Nephron progenitor cell (in vitro differentiated cells): Measurements from ENCODE around the gene GDPGP1.
"Not testable (repeated sequence)": the region's sequence is repeated elsewhere in the genome, so short reads cannot be mapped to it uniquely, and the experiment has no call there.

Experiments
- DNase-seq: peaks from one replicate; pipeline ENCODE4 v3.0.0; 2021
- H3K27ac Mint-ChIP-seq: 2 replicates; pipeline ENCODE4 v1.8.0; 2021; ENCODE audit warnings: mild to moderate bottlenecking, moderate library complexity, mixed read lengths
- H3K27me3 Mint-ChIP-seq: 2 replicates; pipeline ENCODE4 v1.8.0; 2021; ENCODE audit warnings: mild to moderate bottlenecking, low read depth, mixed read lengths; ENCODE audit not compliant: poor library complexity
- H3K36me3 Mint-ChIP-seq: 2 replicates; pipeline ENCODE4 v1.8.0; 2021; ENCODE audit warnings: low read depth, mixed read lengths
- H3K4me1 Mint-ChIP-seq: 2 replicates; pipeline ENCODE4 v1.8.0; 2021; ENCODE audit warnings: mixed read lengths
- H3K4me3 Mint-ChIP-seq: 2 replicates; pipeline ENCODE4 v1.8.0; 2021; ENCODE audit warnings: mild to moderate bottlenecking, moderate library complexity, mixed read lengths
- H3K9me3 Mint-ChIP-seq: 2 replicates; pipeline ENCODE4 v1.8.0; 2021; ENCODE audit warnings: mild to moderate bottlenecking, moderate library complexity, mixed read lengths
- CTCF ChIP-seq: fragments of 200-600 bp; sonication (generic); IDR thresholded peaks from 2 replicates; pipeline ENCODE4 v1.5.0; 2021; ENCODE audit warnings: antibody characterized with exemption

The GDPGP1 gene

GRCh38 chr15:90234096-90234988 lies at the start of gene GDPGP1:
GDPGP1 (plus strand) TSS chr15:90234209; CDS start chr15:90240909, 6,700 bp downstream.
- no peak for DNase-seq
- H3K27ac Mint-ChIP-seq, result peak within 1 kb of the TSS; percentile 48
- peaks cover 22% of the 10 kb centered on the region for H3K36me3 Mint-ChIP-seq
- peaks cover 36% of the 10 kb centered on the region for H3K4me1 Mint-ChIP-seq
- peaks cover 7% of the 10 kb centered on the region for H3K27me3 Mint-ChIP-seq
- H3K4me3 Mint-ChIP-seq, result peak within 1 kb of the TSS; percentile 81
- H3K9me3 Mint-ChIP-seq, result no peaks in the 10 kb centered on the region
- TF ChIP-seq CTCF, result no peak

- H3K27me3 Mint-ChIP-seq, result peaks cover 3% of the 10 kb centered on the region
- H3K27ac Mint-ChIP-seq, result peak overlapping the region; percentile 62
- H3K36me3 Mint-ChIP-seq, result no peaks in the 10 kb centered on the region
- H3K4me1 Mint-ChIP-seq, result peaks cover 57% of the 10 kb centered on the region
- peak overlapping the region; percentile 82 for H3K4me3 Mint-ChIP-seq
- peak; percentile 84 for DNase-seq
- no peaks in the 10 kb centered on the region for H3K9me3 Mint-ChIP-seq
- no peak for TF ChIP-seq CTCF
Measured at GRCh38 chr15:90184786-90185704, 49.0 kb upstream of the GDPGP1 start.

- Mint-ChIP-seq H3K4me1 (peaks cover 56% of the 10 kb centered on the region), H3K36me3 (no peaks in the 10 kb centered on the region), H3K4me3 (peak overlapping the region; percentile 30), H3K9me3 (no peaks in the 10 kb centered on the region), H3K27me3 (peaks cover 3% of the 10 kb centered on the region), H3K27ac (peak overlapping the region; percentile 31)
- DNase-seq, result no peak
- TF ChIP-seq CTCF, result no peak
Measured at GRCh38 chr15:90187257-90187868, 46.6 kb upstream of the GDPGP1 start.

- not testable (repeated sequence) for H3K27me3 Mint-ChIP-seq, DNase-seq, H3K4me3 Mint-ChIP-seq, H3K27ac Mint-ChIP-seq, H3K36me3 Mint-ChIP-seq, H3K9me3 Mint-ChIP-seq
- H3K4me1 Mint-ChIP-seq, result peaks cover 60% of the 10 kb centered on the region
Measured at GRCh38 chr15:90188065-90188464, 45.9 kb upstream of the GDPGP1 start.

- peaks cover 4% of the 10 kb centered on the region for H3K36me3 Mint-ChIP-seq
- H3K4me1 Mint-ChIP-seq, result peaks cover 58% of the 10 kb centered on the region
- H3K27ac Mint-ChIP-seq, result no peak overlapping the region
- no peak for TF ChIP-seq CTCF
- DNase-seq, result no peak
- peaks cover 3% of the 10 kb centered on the region for H3K27me3 Mint-ChIP-seq
- H3K4me3 Mint-ChIP-seq, result no peak overlapping the region
- H3K9me3 Mint-ChIP-seq, result no peaks in the 10 kb centered on the region
Measured at GRCh38 chr15:90188914-90189748, 44.9 kb upstream of the GDPGP1 start.
